ENCODE data around the gene DLGAP3. TPM values are rescaled to one million over a fixed set of nuclear protein-coding genes. Genes with fewer than 3 reads are reported as not detected.

The DLGAP3 gene
- total RNA-seq, 1 experiment from 2014 or later, result not detected

GRCh38 chr1:34868230-34869049, 61.0 kb downstream of the DLGAP3 start:
- ChIA-PET POLR2A (ENCODE audit: low non-redundant PET) (no interaction called here), CTCF (no interaction called here)
- H3K27me3 ChIP-seq (replicated peaks; ENCODE audit: insufficient read depth, low read depth, low read length, poor library complexity), result peaks cover 24% of the 10 kb centered on the region
- TF ChIP-seq EZH2 (IDR thresholded peaks at IDR 0.05; ENCODE audit: borderline replicate concordance, low read depth, low read length, poor library complexity, severe bottlenecking) (no peak), CTCF (conservative IDR thresholded peaks at IDR 0.05; ENCODE audit: low read depth, low read length) (no peak)
- no peaks in the 10 kb centered on the region for H3K9me3 ChIP-seq (ENCODE audit: low read depth, low read length, poor library complexity, severe bottlenecking)
- intact Hi-C loops (cut with micrococcal nuclease; ENCODE audit: unreplicated experiment), result no loop called here
- BruUV-seq (replicated peaks), result no TSS peak
- H3K4me1 ChIP-seq (ENCODE audit: insufficient read depth, low read length, poor library complexity, severe bottlenecking), result no peaks in the 10 kb centered on the region
- H3K27ac ChIP-seq (ENCODE audit: low read depth, low read length, poor library complexity, severe bottlenecking), result no peak overlapping the region
- no peaks in the 10 kb centered on the region for H3K36me3 ChIP-seq (ENCODE audit: insufficient read depth, low read length, poor library complexity, severe bottlenecking)
- H3K4me3 ChIP-seq (ENCODE audit: low read depth, low read length, poor library complexity, severe bottlenecking), result no peak overlapping the region
- no peak for DNase-seq (ENCODE audit: low spot score)

GRCh38 chr1:34867415-34867814, 62.0 kb downstream of the DLGAP3 start:
- peaks cover 14% of the 10 kb centered on the region for H3K27me3 ChIP-seq (replicated peaks; ENCODE audit: insufficient read depth, low read depth, low read length, poor library complexity)
- no peak for DNase-seq (ENCODE audit: low spot score)
- H3K4me1 ChIP-seq (ENCODE audit: insufficient read depth, low read length, poor library complexity, severe bottlenecking), result no peaks in the 10 kb centered on the region
- H3K27ac ChIP-seq (ENCODE audit: low read depth, low read length, poor library complexity, severe bottlenecking), result no peak overlapping the region
- H3K36me3 ChIP-seq (ENCODE audit: insufficient read depth, low read length, poor library complexity, severe bottlenecking), result no peaks in the 10 kb centered on the region
- TF ChIP-seq CTCF (conservative IDR thresholded peaks at IDR 0.05; ENCODE audit: low read depth, low read length) (no peak), EZH2 (IDR thresholded peaks at IDR 0.05; ENCODE audit: borderline replicate concordance, low read depth, low read length, poor library complexity, severe bottlenecking) (no peak)
- intact Hi-C loops (cut with micrococcal nuclease; ENCODE audit: unreplicated experiment), result no loop called here
- no TSS peak for BruUV-seq (replicated peaks)
- H3K9me3 ChIP-seq (ENCODE audit: low read depth, low read length, poor library complexity, severe bottlenecking), result no peaks in the 10 kb centered on the region
- ChIA-PET POLR2A (ENCODE audit: low non-redundant PET) (no interaction called here), CTCF (no interaction called here)
- no peak overlapping the region for H3K4me3 ChIP-seq (ENCODE audit: low read depth, low read length, poor library complexity, severe bottlenecking)

- BruUV-seq (replicated peaks), result no TSS peak
- no peaks in the 10 kb centered on the region for H3K9me3 ChIP-seq (ENCODE audit: low read depth, low read length, poor library complexity, severe bottlenecking)
- CTCF ChIA-PET, result interaction anchor here (0.6 to 1.0 kb wide), 2 partner anchors 14 to 897 kb away, joined by 3 to 4 read pairs; no protein-coding TSS in a partner anchor
- POLR2A ChIA-PET (ENCODE audit: low non-redundant PET), result no interaction called here
- peaks cover 7% of the 10 kb centered on the region for H3K27me3 ChIP-seq (replicated peaks; ENCODE audit: insufficient read depth, low read depth, low read length, poor library complexity)
- H3K36me3 ChIP-seq (ENCODE audit: insufficient read depth, low read length, poor library complexity, severe bottlenecking), result no peaks in the 10 kb centered on the region
- H3K4me1 ChIP-seq (ENCODE audit: insufficient read depth, low read length, poor library complexity, severe bottlenecking), result no peaks in the 10 kb centered on the region
- no peak overlapping the region for H3K27ac ChIP-seq (ENCODE audit: low read depth, low read length, poor library complexity, severe bottlenecking)
- no peak for DNase-seq (ENCODE audit: low spot score)
- intact Hi-C loops (cut with micrococcal nuclease; ENCODE audit: unreplicated experiment), result no loop called here
- TF ChIP-seq EZH2 (IDR thresholded peaks at IDR 0.05; ENCODE audit: borderline replicate concordance, low read depth, low read length, poor library complexity, severe bottlenecking) (no peak), CTCF (conservative IDR thresholded peaks at IDR 0.05; ENCODE audit: low read depth, low read length) (no peak)
- peak overlapping the region; percentile 63 for H3K4me3 ChIP-seq (ENCODE audit: low read depth, low read length, poor library complexity, severe bottlenecking)
These were observed 62.7 kb downstream of the DLGAP3 start for GRCh38 chr1:34866762-34867109.
